AG09319 (cell line): Measurements from ENCODE around the gene CCDC66.
A peak's percentile ranks its signal among the peaks of the same experiment; 100 is the strongest.

Source experiments
- DNase-seq: peaks from one replicate; pipeline ENCODE4 v3.0.0-alpha.2; 2010; ENCODE audit warnings: low read depth; ENCODE audit errors: extremely low read depth
- TF ChIP-seq, protein P1 (sequence below): IDR thresholded peaks from 2 replicates; pipeline ENCODE4 v1.5.1; 2011; ENCODE audit warnings: low read depth, mild to moderate bottlenecking, inconsistent platforms, low read length, moderate library complexity

CCDC66 gene

DNA sequence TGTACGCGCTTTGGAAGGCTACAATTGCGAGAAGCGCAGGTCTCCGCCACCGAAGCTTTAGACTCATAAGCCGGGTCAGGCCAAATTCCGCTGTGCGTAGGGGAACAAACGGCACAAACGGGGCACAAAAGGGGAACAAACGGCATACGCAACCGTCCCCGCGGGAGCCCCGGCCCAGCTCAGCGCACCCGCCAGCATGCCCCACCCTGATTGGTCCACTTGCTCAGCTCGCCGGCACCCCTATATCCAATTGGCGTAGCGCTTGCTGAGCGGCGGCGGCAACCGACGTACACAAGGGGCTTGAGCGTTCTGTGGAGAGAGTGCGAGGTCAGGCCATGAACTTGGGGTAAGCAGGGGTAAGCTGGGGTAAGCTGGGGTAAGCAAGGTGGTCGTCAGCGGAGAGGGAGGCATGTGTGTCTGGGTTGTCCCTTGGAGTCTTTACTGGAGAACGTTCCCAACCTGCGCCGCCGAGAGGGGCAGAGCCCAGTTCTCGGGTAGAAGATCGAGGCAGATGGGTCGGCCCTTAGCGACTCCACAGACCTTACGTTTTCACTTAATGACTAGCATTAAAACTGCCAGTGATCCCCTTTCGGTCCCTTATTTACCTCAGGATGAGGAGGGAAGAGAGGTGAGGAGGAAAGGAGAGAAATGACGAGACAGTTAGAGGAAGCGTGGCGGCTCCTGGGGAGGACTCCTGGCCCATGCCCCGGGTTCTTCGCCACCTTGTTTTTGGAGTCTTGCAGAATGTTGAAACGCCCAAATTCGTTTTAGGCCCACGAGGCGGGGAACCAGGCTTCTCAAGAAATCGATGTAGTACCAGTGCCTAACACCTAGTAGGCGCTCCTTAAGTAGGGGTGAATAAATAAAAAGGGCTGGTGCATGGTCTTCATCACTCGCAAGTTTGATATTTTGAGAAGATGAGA, at the start of gene CCDC66:
CCDC66 (plus strand) TSS at position 268 of the 923 bp plus-strand sequence; CDS start at position 336, 68 bp downstream.
- DNase-seq = peak; percentile 89
- TF ChIP-seq, protein P1, sequence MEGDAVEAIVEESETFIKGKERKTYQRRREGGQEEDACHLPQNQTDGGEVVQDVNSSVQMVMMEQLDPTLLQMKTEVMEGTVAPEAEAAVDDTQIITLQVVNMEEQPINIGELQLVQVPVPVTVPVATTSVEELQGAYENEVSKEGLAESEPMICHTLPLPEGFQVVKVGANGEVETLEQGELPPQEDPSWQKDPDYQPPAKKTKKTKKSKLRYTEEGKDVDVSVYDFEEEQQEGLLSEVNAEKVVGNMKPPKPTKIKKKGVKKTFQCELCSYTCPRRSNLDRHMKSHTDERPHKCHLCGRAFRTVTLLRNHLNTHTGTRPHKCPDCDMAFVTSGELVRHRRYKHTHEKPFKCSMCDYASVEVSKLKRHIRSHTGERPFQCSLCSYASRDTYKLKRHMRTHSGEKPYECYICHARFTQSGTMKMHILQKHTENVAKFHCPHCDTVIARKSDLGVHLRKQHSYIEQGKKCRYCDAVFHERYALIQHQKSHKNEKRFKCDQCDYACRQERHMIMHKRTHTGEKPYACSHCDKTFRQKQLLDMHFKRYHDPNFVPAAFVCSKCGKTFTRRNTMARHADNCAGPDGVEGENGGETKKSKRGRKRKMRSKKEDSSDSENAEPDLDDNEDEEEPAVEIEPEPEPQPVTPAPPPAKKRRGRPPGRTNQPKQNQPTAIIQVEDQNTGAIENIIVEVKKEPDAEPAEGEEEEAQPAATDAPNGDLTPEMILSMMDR = peak; percentile 65

DNA sequence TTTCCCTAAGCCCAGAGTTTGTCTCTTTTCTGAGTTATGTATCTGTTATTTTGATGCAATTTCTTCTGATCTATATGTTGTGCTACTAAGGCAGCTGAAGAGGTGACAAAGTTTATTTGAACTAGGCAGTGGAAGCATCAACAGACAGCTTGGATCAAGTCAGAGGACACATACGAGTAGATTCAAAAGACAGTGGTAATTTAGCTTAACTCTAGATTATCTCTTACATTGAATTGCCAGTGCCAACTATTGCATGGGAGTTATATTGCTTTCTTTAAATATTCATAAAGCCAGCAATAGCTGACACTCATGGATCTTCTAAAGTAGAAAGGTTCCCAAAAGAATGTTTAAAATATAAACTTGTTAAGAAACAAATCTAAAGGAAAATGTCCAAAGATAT, 37.3 kb upstream of the CCDC66 start:
- TF ChIP-seq, protein P1 = no peak
- no peak for DNase-seq

DNA sequence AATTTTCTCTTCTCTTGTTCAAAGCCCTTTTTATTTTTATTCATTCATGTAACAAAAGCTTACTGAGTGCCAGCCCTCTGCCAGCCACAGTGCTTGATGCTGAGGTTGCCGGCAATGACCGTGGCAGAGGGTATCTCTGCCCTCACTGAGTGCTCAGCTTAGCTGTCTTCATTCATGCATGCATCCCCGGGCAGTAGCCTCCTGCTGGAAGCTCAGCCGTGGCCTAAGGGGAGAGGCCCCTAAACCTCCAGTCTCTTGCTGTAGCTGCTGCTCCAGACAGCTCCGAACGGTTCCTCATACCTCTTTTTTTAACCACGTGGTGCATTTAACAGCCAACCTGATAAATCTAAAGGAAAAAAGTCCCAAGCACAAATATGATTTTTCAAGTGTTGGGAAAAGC, 34.6 kb upstream of the CCDC66 start:
- no peak for DNase-seq
- TF ChIP-seq, protein P1 = no peak

DNA sequence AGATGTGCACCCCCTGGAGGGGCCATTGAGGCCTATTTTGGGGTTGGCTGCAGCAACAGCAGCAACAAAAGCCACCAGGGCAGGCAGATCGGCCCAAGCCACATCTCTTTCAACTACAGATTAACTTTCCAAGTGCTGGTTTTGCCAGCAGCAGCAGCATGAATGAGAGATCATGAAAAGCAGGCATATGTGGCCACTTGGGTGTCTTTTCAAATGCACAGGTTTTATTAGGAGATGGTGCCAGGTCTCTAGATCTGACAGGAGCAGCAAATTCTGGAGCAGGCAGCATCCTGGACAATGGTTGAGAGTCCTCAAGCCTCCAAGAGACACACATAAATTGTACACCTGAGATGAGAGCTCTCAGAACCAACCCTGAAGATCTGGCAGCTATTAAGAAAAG, 31.7 kb upstream of the CCDC66 start:
- TF ChIP-seq, protein P1 = no peak
- DNase-seq = no peak

DNA sequence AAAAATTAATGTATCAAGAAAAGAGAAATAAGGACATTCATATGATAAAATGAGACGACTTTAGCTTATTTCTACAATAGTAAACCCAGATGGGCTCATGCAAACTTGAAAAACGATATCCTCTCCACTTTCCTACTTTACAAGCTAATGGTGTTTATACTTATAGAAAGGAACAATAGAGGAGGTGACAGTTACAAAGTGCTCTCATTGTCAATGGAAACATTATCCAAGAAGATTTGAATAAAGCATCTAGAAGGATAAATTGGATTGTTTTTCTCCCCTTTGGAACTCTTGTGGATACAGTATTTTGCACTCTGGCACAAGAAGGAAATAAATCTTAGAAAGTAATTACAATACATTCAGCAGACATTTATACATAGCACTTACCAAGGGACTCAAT, 20.2 kb upstream of the CCDC66 start:
- TF ChIP-seq, protein P1 = no peak

DNA sequence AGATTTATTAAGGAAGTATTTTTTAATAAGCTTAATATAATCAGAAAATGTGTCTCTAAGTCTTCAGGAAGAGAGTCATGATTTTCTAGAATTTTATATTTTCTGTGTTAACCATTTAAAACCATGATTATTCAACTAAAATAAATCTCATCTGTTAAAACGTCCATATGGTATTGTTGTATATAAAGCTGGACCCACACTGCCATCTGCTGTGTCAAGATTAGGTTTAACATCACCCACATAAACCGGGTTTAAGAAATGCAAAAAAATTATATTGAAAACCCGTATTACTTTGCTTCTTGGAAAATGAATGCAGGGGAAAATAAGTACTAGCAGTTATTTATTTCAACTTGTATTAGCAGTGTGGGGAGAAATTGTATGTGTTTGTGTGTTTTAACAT, 9.5 kb upstream of the CCDC66 start:
- TF ChIP-seq, protein P1 = no peak
- no peak for DNase-seq

More for the DNA sequence above, 20.2 kb upstream of the CCDC66 start:
- no peak for DNase-seq

DNA sequence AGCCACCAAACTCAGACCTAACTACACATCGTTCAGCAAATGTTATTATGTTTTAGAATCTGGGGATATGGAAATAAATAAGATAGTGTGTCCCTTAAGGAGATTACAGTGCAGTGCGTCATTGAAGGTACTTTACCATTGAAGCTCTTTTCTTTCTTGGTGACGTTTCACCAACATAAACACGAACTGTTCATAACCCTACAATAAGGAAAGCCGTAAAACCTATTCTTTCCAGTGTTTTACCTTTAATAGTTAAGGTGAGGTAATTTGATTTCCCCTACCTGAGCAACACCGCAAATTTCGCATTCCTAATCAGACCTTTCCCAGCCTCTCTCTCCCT, 826 bp downstream of the CCDC66 start:
- TF ChIP-seq, protein P1 = no peak
- DNase-seq = no peak
